ENCODE data around the gene ZNF609. TPM values are rescaled to one million over a fixed set of nuclear protein-coding genes. Genes with fewer than 3 reads are reported as not detected.
A peak's percentile ranks its signal among the peaks of the same experiment; 100 is the strongest.
"Not testable (repeated sequence)": the region's sequence is repeated elsewhere in the genome, so short reads cannot be mapped to it uniquely, and the experiment has no call there.

The ZNF609 gene
- total RNA-seq, 1 donor from 2014 or later, result 40.0 TPM

GRCh38 chr15:64640146-64640871, 179.9 kb downstream of the ZNF609 start:
- no peak for DNase-seq (ENCODE audit: extremely low read depth, low read depth, low spot score)

- DNase-seq (ENCODE audit: extremely low read depth, low read depth, low spot score), result no peak
Observed at GRCh38 chr15:64642875-64643274, 182.5 kb downstream of the ZNF609 start.

- no peak for DNase-seq (ENCODE audit: extremely low read depth, low read depth, low spot score)
Observed at GRCh38 chr15:64643685-64644084, 183.3 kb downstream of the ZNF609 start.

DNA sequence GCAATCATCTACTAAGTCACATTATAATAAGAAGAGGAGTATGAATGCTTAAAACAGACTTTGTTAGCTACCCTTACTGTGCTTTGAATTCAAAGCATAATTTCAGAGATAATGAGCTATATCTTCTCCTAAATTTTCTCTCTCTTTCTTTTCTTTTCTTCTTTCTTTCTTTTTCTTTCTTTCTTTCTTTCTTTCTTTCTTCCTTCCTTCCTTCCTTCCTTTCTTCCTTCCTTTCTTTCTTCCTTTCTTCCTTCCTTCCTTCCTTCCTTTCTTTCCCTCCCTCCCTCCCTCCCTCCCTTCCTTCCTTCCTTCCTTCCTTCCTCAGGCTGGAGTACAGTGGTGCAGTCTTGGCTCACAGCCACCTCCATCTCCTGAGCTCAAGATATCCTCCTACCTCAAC, 184.4 kb downstream of the ZNF609 start:
- not testable (repeated sequence) for DNase-seq (ENCODE audit: extremely low read depth, low read depth, low spot score)

DNA sequence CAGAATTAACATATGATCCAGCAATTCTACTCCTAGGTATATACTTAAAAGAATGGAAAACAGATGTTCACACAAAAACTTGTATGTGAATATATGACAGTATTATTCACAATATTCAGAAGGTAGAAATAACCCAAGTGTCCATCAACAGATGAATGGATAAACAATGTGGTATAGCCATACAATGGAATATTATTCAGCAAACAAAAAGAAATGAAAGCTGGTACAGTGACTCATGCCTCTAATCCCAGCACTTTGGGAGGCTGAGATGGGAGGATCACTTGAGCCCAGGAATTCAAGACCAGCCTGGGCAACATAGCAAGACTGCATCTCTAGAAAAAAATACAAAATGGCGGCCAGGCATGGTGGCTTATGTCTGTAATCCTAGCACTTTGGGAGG, 185.6 kb downstream of the ZNF609 start:
- no peak for DNase-seq (ENCODE audit: extremely low read depth, low read depth, low spot score)

- DNase-seq (ENCODE audit: extremely low read depth, low read depth, low spot score), result no peak
Observed at GRCh38 chr15:64647367-64647766, 187.0 kb downstream of the ZNF609 start.

GRCh38 chr15:64650552-64650951, 190.2 kb downstream of the ZNF609 start:
- no peak for DNase-seq (ENCODE audit: extremely low read depth, low read depth, low spot score)

DNA sequence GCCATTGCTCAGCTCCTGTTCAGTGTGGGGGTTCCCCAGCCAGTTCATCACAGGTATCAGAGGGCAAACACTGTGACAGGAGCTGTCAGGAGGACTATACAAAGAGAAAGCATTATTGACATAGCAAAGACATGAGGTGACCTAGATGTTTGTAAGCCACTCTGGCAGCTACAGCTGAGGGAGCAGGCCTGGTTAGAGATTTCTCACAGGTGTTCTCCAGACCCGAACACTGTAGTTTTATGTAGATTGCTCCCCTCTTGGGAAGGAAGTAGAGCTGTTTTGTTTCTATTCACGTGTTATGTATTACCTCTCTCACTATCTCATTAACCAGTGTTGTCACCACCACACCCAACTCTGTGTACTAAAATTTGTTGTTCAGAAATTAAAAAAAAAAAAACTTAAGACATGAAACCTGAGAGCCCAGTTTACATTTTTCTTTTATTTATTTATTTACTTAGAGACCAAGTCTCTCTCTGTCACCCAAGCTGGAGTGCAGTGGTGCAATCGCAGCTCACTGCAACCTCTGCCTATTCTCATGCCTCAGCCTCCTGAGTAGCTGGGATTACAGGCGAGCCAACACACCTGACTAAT, 191.3 kb downstream of the ZNF609 start:
- DNase-seq (ENCODE audit: extremely low read depth, low read depth, low spot score), result no peak

DNA sequence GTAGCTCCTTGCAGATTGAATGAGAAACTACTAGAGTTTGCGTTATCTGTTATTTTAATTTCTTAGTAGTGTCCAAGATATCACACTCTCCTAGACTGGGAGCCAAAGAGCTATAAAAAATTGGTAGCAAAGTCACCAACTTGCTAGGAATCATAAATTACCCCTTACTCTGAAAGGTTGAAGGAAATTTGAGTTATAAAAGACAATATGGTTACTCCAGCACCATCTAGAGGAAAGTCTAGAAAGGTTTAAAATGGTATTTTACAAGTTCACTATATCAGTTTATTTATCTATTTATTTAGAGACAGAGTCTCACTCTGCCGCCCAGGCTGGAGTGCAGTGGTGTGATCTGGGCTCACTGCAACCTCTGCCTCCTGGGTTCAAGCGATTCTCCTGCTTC, 193.4 kb downstream of the ZNF609 start:
- DNase-seq (ENCODE audit: extremely low read depth, low read depth, low spot score), result no peak

DNA sequence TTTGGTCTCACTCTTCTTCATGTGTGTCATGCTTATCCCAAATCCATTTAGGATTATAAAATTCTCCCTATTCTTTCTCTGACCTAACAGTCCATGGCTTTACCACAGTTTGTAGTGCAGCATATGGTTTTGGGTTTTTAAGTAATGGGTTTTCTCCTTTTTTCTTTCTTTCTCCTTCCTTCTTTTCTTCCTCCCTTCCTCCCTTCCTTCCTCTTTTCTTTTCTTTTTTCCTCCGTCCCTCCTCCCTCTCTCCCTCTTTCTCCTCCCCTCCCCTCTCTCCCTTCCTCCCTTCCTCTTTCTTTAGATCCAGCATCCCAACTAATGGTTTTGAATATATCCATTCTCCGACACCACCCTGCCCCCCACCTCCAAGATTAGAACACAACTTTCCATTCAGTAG, 196.1 kb downstream of the ZNF609 start:
- DNase-seq (ENCODE audit: extremely low read depth, low read depth, low spot score), result no peak

DNA sequence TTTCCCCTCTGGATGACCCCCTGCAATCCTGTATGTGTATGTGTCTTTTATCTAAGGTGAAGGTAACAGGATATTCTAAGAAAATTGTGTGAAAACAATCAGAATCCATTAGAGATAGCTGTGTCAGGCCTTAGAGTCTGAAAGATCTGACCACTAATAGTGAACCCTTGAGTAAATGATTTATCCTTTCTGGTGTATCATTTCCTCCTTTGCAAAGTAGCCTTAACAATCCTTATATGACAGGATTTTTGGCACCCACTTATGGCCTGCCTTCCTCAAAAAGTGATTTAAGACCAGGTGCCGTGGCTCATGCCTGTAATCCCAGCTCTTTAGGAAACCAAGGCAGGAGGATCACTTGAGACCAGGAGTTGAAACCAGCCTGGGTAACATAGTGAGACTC, 204.8 kb downstream of the ZNF609 start:
- DNase-seq (ENCODE audit: extremely low read depth, low read depth, low spot score), result no peak

GRCh38 chr15:64667736-64668161, 207.4 kb downstream of the ZNF609 start:
- no peak for DNase-seq (ENCODE audit: extremely low read depth, low read depth, low spot score)

- DNase-seq (ENCODE audit: extremely low read depth, low read depth, low spot score), result no peak
Observed at GRCh38 chr15:64673866-64674265, 213.5 kb downstream of the ZNF609 start.

DNA sequence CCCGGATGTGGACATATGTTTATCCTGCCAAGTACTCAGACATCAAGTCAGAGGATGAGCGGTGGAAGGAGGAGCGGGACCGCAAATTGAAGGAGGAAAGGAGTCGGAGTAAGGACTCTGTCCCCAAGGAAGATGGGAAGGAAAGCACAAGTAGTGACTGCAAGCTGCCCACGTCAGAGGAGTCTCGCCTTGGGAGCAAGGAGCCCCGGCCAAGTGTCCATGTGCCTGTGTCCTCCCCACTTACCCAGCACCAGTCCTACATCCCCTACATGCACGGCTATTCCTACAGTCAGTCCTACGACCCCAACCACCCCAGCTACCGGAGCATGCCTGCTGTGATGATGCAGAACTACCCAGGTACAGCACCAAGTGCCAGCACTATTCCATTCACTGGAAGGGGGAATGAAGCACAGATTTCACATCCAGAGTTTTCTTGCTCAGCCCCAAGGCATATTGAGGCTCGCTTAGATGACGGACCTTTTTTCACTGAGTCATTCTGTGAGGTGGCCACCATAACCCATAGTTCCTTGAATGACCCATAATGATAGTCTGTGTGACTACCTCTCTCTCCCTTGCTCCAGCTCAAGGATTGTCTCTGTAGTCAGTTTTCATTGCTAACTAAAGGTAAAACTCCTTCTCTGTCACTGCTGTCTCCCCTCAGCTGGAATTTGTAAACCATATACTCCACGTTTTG, 217.9 kb downstream of the ZNF609 start:
- no peak for DNase-seq (ENCODE audit: extremely low read depth, low read depth, low spot score)

GRCh38 chr15:64680097-64680496, 219.7 kb downstream of the ZNF609 start:
- no peak for DNase-seq (ENCODE audit: extremely low read depth, low read depth, low spot score)

GRCh38 chr15:64681424-64682024, 221.1 kb downstream of the ZNF609 start:
- DNase-seq (ENCODE audit: extremely low read depth, low read depth, low spot score), result peak; percentile 36

DNA sequence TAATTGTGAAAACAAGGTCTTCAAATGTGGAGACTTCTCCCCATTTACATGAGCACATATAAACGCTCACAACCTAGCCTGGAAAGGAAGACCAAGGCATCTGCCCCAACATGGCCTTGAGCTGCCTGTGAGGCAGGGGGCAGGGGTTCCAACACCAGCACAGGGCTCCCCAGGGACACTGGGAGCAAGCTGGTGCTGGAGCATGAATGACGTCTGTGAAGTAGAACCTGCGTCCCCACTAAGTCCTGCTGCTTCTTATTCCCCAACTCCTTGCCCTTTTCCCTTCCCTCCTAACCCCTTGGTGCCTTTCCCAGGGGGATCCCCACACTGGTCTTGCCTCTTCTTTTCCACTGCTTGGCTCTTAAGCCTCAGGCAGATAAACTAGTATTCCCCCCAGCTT, 221.9 kb downstream of the ZNF609 start:
- DNase-seq (ENCODE audit: extremely low read depth, low read depth, low spot score), result no peak

DNA sequence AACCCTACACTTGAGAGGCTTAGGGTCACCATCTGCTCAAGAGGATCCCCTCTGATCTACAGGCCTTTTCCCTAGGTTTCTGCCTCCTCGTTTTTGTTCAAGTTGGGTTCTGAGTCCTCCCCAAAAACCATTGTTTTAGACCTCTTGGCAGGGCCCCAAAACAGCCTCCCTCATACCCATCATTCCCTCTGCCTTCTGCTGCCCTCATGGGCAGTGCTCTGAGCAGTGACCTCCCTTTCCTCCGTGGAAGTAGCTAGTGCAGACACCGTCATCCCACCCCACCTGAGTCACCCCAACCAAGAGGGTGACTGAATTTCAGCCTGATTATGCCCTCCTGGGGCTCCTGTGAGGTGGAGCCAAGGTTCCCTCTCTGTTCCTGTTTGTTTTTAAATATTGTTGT, 223.0 kb downstream of the ZNF609 start:
- DNase-seq (ENCODE audit: extremely low read depth, low read depth, low spot score), result no peak

GRCh38 chr15:64685230-64685888, 225.0 kb downstream of the ZNF609 start:
- DNase-seq (ENCODE audit: extremely low read depth, low read depth, low spot score), result no peak

DNA sequence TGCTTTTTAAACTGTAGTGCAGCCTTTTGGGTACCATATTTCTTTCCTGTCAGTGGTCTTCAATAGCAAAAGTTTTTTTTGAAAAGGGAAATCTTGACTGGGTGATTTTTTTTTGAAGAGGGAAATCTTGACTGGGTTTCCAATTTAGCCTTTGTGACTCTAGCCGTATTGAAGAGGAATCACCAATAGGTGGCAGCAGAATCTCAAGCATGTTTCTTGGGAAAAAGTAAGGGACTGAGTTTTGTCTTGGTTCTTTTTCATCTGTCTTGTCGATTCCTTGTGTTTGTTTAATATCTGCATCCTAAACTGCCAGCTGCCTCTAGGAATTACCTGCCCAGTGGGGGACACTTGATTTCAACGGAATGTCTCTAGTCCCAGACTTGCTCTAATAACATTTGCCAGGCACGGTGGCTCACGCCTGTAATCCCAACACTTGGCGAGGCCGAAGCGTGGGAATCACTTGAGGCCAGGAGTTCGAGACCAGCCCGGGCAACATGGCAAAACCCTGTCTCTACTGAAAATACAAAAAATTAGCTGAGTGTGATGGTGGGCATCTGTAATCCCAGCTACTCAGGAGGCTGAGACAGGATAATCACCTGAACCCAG, 225.9 kb downstream of the ZNF609 start:
- peak; percentile 48 for DNase-seq (ENCODE audit: extremely low read depth, low read depth, low spot score)

DNA sequence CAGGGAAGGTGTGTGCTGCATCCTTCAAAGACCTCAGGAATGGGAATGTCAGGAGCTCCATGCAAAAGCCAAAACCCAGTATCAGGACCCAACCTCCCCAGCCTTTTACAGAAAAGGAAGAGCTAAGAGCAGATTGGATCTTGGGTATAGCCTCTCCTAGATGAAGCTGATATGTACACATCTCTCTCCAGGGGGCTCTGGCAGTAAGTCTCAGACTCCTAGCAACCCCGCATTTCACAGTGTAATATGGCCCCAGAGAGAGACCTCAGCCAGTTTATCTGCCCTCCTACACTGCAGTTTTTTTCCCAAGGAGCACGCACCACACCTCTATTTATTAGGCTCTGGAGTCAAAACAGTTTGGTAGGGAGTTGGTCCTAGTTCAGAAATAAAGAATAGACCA, 226.8 kb downstream of the ZNF609 start:
- DNase-seq (ENCODE audit: extremely low read depth, low read depth, low spot score), result no peak

Data from glomerular endothelial cell (primary cell).